Gastrocnemius medialis (tissue), 4 donors: ENCODE results near the gene CD209. TPM values are rescaled to one million over a fixed set of nuclear protein-coding genes. Genes with fewer than 3 reads are reported as not detected.
A peak's percentile ranks its signal among the peaks of the same experiment; 100 is the strongest.

ENCODE experiments used
- ATAC-seq, 2 donors: fragments of 150-250 bp; one replicate each; pipeline ENCODE4 v1.9.1; 2016
- DNase-seq, 2 donors: peaks; one replicate each; pipeline ENCODE4 v3.0.0-alpha.2; 2019
- H3K27ac ChIP-seq, 4 donors: fragments of 200-600 bp; sonication (generic); 1 replicate in 1 of 4; 2 replicates in 3 of 4; pipeline ENCODE4 v1.5.1; 2016 to 2018; ENCODE audit warnings: mild to moderate bottlenecking in 2 of 4, moderate library complexity in 1 of 4
- H3K27me3 ChIP-seq, 3 donors: fragments of 200-600 bp; sonication (generic) in 2 of 3; 1 replicate in 1 of 3; 2 replicates in 2 of 3; pipeline versions ENCODE4 v1.5.1 to v1.6.0; 2016 to 2019; ENCODE audit warnings: mild to moderate bottlenecking in 1 of 3, moderate library complexity in 1 of 3
- H3K36me3 ChIP-seq, 2 donors: fragments of 200-600 bp; sonication (generic) in 1 of 2; one replicate each; pipeline ENCODE4 v1.5.1; 2017 to 2018
- H3K4me1 ChIP-seq, 2 donors: fragments of 200-600 bp; sonication (generic) in 1 of 2; one replicate each; pipeline ENCODE4 v1.5.1; 2016 to 2017; ENCODE audit warnings: mild to moderate bottlenecking in 2 of 2
- H3K4me3 ChIP-seq, 4 donors: fragments of 200-600 bp; sonication (generic) in 3 of 4; 1 replicate in 1 of 4; 2 replicates in 3 of 4; pipeline ENCODE4 v1.5.1; 2016 to 2019; ENCODE audit warnings: mild to moderate bottlenecking in 2 of 4
- H3K9me3 ChIP-seq, 3 donors: fragments of 200-600 bp; sonication (generic) in 2 of 3; 1 replicate in 1 of 3; 2 replicates in 2 of 3; pipeline ENCODE4 v1.5.1; 2016 to 2019
- POLR2A ChIP-seq, 2 donors: fragments of 450-650 bp; IDR thresholded peaks; one replicate each; pipeline ENCODE4 v1.6.1; 2017; ENCODE audit warnings: antibody characterized with exemption in 2 of 2, mild to moderate bottlenecking in 2 of 2, moderate library complexity in 2 of 2
- in situ Hi-C, 4 donors: fragments of 200-750 bp; cut with MboI; loops; one replicate each; pipeline versions ENCODE4 v1.15.0 to v1.8.0; 2017; ENCODE audit warnings: low sequenced_read_pairs in 4 of 4
- intact Hi-C: fragments of 100-400 bp; cut with DNase I; formaldehyde crosslinking; loops from one replicate; pipeline ENCODE4 v1.15.1; 2023; ENCODE audit warnings: low total_unique reads
- total RNA-seq, 4 donors: library from RNA; depleted of rRNA; stranded (reverse); fragments of >200 nt; gene quantifications; one replicate each; pipeline versions ENCODE4 v1.1.0 to v1.2.3, GENCODE V29; 2016
- TF ChIP-seq, protein P1 (sequence below), 5 experiments: fragments of 450-650 bp in 3 of 5; fragments of 200-600 bp in 2 of 5; sonication (generic) in 2 of 5; IDR thresholded peaks in 4 of 5; conservative IDR thresholded peaks in 1 of 5; 1 replicate in 4 of 5; 2 replicates in 1 of 5; pipeline ENCODE4 v1.5.1; 2016 to 2019; ENCODE audit warnings: antibody characterized with exemption in 5 of 5, mild to moderate bottlenecking in 3 of 5, moderate library complexity in 3 of 5

Gene CD209
- total RNA-seq, 4 donors from 2014 or later = 0.56 to 1.3 (median 1.0) TPM

DNA sequence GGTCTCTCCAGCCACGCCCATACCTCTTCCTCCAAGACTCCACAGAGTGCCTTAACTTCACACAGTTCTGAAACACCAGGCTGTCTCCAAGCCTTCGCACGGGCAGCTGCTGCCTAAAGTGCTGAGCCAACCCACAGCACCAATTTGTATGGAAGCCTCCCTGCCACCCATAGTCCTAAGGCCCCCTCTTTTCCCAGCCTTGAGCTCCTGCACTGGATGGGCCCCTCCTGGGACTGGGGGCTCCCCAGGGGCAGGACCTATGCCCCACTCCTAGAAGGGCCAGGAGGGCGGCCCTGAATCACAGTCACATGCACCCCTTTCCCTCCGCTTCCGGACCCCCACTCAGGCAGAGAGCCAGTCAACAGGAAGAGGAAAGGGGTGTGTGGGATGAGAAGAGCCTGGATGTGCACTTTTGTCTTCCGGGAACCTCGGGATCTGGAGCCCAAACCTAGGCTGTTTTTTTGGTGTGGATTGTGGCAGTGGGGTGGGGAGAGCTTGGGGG is 40.3 kb downstream of the CD209 start:
- H3K4me1 ChIP-seq = no peaks in the 10 kb centered on the region
- H3K4me3 ChIP-seq = no peak overlapping the region
- no peaks in the 10 kb centered on the region for H3K27me3 ChIP-seq
- in situ Hi-C loops = no loop called here
- DNase-seq = no peak
- H3K27ac ChIP-seq = no peak overlapping the region
- H3K9me3 ChIP-seq = no peaks in the 10 kb centered on the region
- no peaks in the 10 kb centered on the region for H3K36me3 ChIP-seq
- intact Hi-C loops = no loop called here
- no peak for ATAC-seq
- no peak for TF ChIP-seq POLR2A (IDR thresholded peaks at IDR 0.05)
- TF ChIP-seq, protein P1, sequence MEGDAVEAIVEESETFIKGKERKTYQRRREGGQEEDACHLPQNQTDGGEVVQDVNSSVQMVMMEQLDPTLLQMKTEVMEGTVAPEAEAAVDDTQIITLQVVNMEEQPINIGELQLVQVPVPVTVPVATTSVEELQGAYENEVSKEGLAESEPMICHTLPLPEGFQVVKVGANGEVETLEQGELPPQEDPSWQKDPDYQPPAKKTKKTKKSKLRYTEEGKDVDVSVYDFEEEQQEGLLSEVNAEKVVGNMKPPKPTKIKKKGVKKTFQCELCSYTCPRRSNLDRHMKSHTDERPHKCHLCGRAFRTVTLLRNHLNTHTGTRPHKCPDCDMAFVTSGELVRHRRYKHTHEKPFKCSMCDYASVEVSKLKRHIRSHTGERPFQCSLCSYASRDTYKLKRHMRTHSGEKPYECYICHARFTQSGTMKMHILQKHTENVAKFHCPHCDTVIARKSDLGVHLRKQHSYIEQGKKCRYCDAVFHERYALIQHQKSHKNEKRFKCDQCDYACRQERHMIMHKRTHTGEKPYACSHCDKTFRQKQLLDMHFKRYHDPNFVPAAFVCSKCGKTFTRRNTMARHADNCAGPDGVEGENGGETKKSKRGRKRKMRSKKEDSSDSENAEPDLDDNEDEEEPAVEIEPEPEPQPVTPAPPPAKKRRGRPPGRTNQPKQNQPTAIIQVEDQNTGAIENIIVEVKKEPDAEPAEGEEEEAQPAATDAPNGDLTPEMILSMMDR (IDR thresholded peaks at IDR 0.05 in 4 of 5, conservative IDR thresholded peaks at IDR 0.05 in 1 of 5) = no peak

GRCh38 chr19:7706188-7706954 is 41.0 kb downstream of the CD209 start:
- no peak for DNase-seq
- no peaks in the 10 kb centered on the region for H3K36me3 ChIP-seq
- H3K27me3 ChIP-seq = peaks cover 0 to under 1% (median 0%) of the 10 kb centered on the region in 3 donors
- H3K27ac ChIP-seq = peak overlapping the region in 1 of 4 donors; percentile 7
- no peak overlapping the region for H3K4me3 ChIP-seq
- in situ Hi-C loops (no loop called here), intact Hi-C loops (no loop called here)
- no peak for ATAC-seq
- H3K9me3 ChIP-seq = no peaks in the 10 kb centered on the region
- TF ChIP-seq, protein P1 (IDR thresholded peaks at IDR 0.05 in 4 of 5, conservative IDR thresholded peaks at IDR 0.05 in 1 of 5) = no peak
- no peak for TF ChIP-seq POLR2A (IDR thresholded peaks at IDR 0.05)
- no peaks in the 10 kb centered on the region for H3K4me1 ChIP-seq

- Histone ChIP-seq H3K27ac (peak overlapping the region in 1 of 4 donors; percentile 7), H3K4me3 (no peak overlapping the region), H3K4me1 (no peaks in the 10 kb centered on the region), H3K9me3 (no peaks in the 10 kb centered on the region), H3K36me3 (no peaks in the 10 kb centered on the region), H3K27me3 (peaks cover 0 to 8% (median 3%) of the 10 kb centered on the region in 3 donors)
- no peak for ATAC-seq
- intact Hi-C loops = no loop called here
- in situ Hi-C loops = no loop called here
- TF ChIP-seq POLR2A (IDR thresholded peaks at IDR 0.05) = no peak
- TF ChIP-seq, protein P1 (IDR thresholded peaks at IDR 0.05 in 4 of 5, conservative IDR thresholded peaks at IDR 0.05 in 1 of 5) = no peak
- DNase-seq = peak; percentile 20 to 37
Observed at GRCh38 chr19:7705387-7706187, 41.7 kb downstream of the CD209 start.

DNA sequence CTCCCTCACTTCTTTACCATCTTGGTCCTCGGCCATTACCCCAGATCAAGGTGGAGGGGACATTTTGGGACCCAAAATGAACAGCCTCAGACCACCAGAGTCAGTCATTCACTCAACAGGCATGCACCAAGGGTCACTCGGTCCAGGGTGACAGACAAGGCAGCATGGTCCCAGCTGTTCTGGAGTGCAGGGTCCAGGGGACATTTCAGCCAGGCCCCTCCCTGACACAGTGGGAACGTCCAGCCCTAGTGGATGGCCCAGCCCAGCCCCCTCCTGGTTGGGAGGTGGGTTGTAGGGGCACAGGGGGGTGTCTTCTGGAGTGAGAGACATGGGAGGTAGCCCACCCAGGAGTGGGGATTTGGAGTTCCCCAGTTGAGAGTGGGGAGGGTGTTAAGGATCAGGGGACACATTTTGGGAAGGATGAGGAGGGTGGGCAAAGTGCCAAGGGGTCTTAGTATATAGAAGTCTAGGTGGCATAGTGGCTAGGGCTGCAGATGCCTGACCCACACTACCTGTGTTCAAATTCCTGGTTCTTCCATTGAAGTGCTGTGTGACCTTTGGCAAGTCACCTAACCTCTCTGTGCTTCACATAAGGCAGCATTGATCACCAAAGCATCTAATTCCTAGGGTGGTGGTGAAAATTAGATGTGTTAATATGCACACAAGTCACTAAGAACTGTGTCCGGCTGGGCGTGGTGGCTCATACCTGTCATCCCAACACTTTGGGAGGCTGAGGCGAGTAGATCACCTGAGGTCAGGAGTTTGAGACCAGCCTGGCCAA is 42.9 kb downstream of the CD209 start:
- ATAC-seq = no peak
- H3K4me3 ChIP-seq = no peak overlapping the region
- TF ChIP-seq, protein P1 (IDR thresholded peaks at IDR 0.05 in 4 of 5, conservative IDR thresholded peaks at IDR 0.05 in 1 of 5) = no peak
- no peak for TF ChIP-seq POLR2A (IDR thresholded peaks at IDR 0.05)
- in situ Hi-C loops = no loop called here
- H3K4me1 ChIP-seq = no peaks in the 10 kb centered on the region
- no peak for DNase-seq
- no peak overlapping the region for H3K27ac ChIP-seq
- intact Hi-C loops = no loop called here
- H3K27me3 ChIP-seq = peaks cover 0 to 8% (median 3%) of the 10 kb centered on the region in 3 donors
- no peaks in the 10 kb centered on the region for H3K36me3 ChIP-seq
- H3K9me3 ChIP-seq = no peaks in the 10 kb centered on the region
